Nephron progenitor cell (in vitro differentiated cells): ENCODE results near the gene LRRC42.

Experiments used
- DNase-seq: peaks from one replicate; pipeline ENCODE4 v3.0.0; 2021
- H3K27ac Mint-ChIP-seq: 2 replicates; pipeline ENCODE4 v1.8.0; 2021; ENCODE audit warnings: mild to moderate bottlenecking, moderate library complexity, mixed read lengths
- H3K27me3 Mint-ChIP-seq: 2 replicates; pipeline ENCODE4 v1.8.0; 2021; ENCODE audit warnings: mild to moderate bottlenecking, low read depth, mixed read lengths; ENCODE audit not compliant: poor library complexity
- H3K36me3 Mint-ChIP-seq: 2 replicates; pipeline ENCODE4 v1.8.0; 2021; ENCODE audit warnings: low read depth, mixed read lengths
- H3K4me1 Mint-ChIP-seq: 2 replicates; pipeline ENCODE4 v1.8.0; 2021; ENCODE audit warnings: mixed read lengths
- H3K4me3 Mint-ChIP-seq: 2 replicates; pipeline ENCODE4 v1.8.0; 2021; ENCODE audit warnings: mild to moderate bottlenecking, moderate library complexity, mixed read lengths
- H3K9me3 Mint-ChIP-seq: 2 replicates; pipeline ENCODE4 v1.8.0; 2021; ENCODE audit warnings: mild to moderate bottlenecking, moderate library complexity, mixed read lengths
- TF ChIP-seq, protein P1 (sequence below): fragments of 200-600 bp; sonication (generic); IDR thresholded peaks from 2 replicates; pipeline ENCODE4 v1.5.0; 2021; ENCODE audit warnings: antibody characterized with exemption

LRRC42 gene

GRCh38 chr1:53934170-53934765 lies 11.9 kb upstream of the LRRC42 start:
- TF ChIP-seq, protein P1, sequence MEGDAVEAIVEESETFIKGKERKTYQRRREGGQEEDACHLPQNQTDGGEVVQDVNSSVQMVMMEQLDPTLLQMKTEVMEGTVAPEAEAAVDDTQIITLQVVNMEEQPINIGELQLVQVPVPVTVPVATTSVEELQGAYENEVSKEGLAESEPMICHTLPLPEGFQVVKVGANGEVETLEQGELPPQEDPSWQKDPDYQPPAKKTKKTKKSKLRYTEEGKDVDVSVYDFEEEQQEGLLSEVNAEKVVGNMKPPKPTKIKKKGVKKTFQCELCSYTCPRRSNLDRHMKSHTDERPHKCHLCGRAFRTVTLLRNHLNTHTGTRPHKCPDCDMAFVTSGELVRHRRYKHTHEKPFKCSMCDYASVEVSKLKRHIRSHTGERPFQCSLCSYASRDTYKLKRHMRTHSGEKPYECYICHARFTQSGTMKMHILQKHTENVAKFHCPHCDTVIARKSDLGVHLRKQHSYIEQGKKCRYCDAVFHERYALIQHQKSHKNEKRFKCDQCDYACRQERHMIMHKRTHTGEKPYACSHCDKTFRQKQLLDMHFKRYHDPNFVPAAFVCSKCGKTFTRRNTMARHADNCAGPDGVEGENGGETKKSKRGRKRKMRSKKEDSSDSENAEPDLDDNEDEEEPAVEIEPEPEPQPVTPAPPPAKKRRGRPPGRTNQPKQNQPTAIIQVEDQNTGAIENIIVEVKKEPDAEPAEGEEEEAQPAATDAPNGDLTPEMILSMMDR = no peak
- no peaks in the 10 kb centered on the region for H3K4me1 Mint-ChIP-seq
- H3K4me3 Mint-ChIP-seq = no peak overlapping the region
- no peak overlapping the region for H3K27ac Mint-ChIP-seq
- no peak for DNase-seq
- H3K36me3 Mint-ChIP-seq = peaks cover 94% of the 10 kb centered on the region
- peaks cover 55% of the 10 kb centered on the region for H3K9me3 Mint-ChIP-seq
- H3K27me3 Mint-ChIP-seq = peaks cover 6% of the 10 kb centered on the region

- Mint-ChIP-seq H3K27me3 (peaks cover 6% of the 10 kb centered on the region), H3K4me3 (no peak overlapping the region), H3K27ac (no peak overlapping the region), H3K36me3 (peaks cover 85% of the 10 kb centered on the region), H3K4me1 (peaks cover 4% of the 10 kb centered on the region), H3K9me3 (peaks cover 65% of the 10 kb centered on the region)
- TF ChIP-seq, protein P1 = no peak
- no peak for DNase-seq
Observed at GRCh38 chr1:53936430-53936829, 9.7 kb upstream of the LRRC42 start.

GRCh38 chr1:53938136-53938830 lies 7.9 kb upstream of the LRRC42 start:
- H3K36me3 Mint-ChIP-seq = peaks cover 76% of the 10 kb centered on the region
- no peak overlapping the region for H3K4me3 Mint-ChIP-seq
- TF ChIP-seq, protein P1 = no peak
- H3K9me3 Mint-ChIP-seq = peaks cover 48% of the 10 kb centered on the region
- peaks cover 11% of the 10 kb centered on the region for H3K4me1 Mint-ChIP-seq
- H3K27me3 Mint-ChIP-seq = peaks cover 3% of the 10 kb centered on the region
- DNase-seq = no peak
- H3K27ac Mint-ChIP-seq = no peak overlapping the region

DNA sequence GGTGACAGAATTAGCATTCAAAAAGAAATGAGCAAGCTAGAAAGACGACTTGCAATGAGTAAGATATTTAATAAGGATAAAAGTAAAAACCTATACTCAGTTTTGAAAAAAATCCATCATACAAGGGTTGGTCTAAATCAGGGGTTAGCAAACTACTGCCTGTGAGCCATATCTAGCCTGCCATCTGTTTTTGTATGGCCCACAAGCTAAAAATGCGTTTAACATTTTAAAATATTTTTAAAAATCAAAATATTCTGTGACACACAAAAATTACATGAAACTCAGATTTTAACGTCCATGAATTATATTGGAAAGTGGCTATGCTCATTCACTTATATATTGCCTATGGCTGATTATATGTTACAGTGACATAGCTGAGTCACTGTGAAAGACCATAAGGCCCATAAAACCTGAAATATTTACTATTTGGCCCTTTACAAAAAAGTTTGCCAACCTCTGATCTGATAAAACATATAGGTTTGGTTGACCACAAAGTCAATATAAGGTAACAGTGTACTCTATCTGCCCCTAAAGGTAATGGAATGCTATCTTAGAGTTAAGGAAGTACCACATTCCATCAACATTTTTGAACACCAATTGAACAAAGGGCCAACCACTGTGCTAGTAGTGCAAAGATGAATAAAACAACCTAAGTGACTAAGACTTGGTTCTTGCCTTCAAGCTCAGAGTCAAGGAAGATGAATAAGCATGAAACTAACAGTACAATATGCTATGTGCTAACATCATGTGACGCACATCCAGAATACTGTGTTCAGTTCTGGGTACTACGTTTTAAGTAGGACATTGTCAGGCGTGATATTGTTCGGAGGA lies 3.8 kb upstream of the LRRC42 start:
- Mint-ChIP-seq H3K36me3 (peaks cover 49% of the 10 kb centered on the region), H3K4me1 (peaks cover 36% of the 10 kb centered on the region), H3K27ac (no peak overlapping the region), H3K27me3 (peaks cover 1% of the 10 kb centered on the region), H3K9me3 (peaks cover 16% of the 10 kb centered on the region), H3K4me3 (no peak overlapping the region)
- TF ChIP-seq, protein P1 = no peak
- no peak for DNase-seq

GRCh38 chr1:53943090-53943489 lies 3.1 kb upstream of the LRRC42 start:
- TF ChIP-seq, protein P1 = no peak
- peaks cover 12% of the 10 kb centered on the region for H3K9me3 Mint-ChIP-seq
- peak overlapping the region; percentile 75 for H3K4me3 Mint-ChIP-seq
- DNase-seq = no peak
- peak overlapping the region; percentile 7 for H3K27ac Mint-ChIP-seq
- H3K27me3 Mint-ChIP-seq = no peaks in the 10 kb centered on the region
- peaks cover 41% of the 10 kb centered on the region for H3K36me3 Mint-ChIP-seq
- peaks cover 44% of the 10 kb centered on the region for H3K4me1 Mint-ChIP-seq
